ENCODE results near the gene FAM151A.

Gene FAM151A

DNA sequence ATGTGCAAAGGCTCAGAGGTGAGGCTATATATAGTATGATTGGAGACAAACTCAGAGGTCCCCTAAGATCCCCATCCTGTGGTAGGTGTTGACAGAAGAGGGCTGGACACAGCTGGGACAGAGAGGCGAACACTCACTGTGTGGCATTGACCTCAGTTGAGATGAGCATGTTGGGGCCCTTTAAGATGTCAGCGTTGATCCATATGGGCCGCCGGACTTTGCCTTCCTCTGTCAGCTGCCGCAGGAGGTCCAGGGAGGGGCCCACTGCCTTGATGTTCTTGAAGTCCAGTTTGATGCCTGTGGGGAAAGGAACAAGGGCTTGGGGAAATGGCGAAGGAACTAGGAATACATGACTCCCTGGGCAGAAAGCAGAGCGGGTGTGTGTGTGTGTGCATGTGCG is 8.8 kb downstream of the FAM151A start:
- Mint-ChIP-seq H3K27me3 (peaks cover 0 to 4% of the 10 kb centered on the region in 2 donors), H3K9me3 (no peaks in the 10 kb centered on the region), H3K4me1 (no peaks in the 10 kb centered on the region), H3K27ac (no peak overlapping the region), H3K36me3 (no peaks in the 10 kb centered on the region), H3K4me3 (no peak overlapping the region)
- DNase-seq (no peak), ATAC-seq (replicated peaks) (no peak)

DNA sequence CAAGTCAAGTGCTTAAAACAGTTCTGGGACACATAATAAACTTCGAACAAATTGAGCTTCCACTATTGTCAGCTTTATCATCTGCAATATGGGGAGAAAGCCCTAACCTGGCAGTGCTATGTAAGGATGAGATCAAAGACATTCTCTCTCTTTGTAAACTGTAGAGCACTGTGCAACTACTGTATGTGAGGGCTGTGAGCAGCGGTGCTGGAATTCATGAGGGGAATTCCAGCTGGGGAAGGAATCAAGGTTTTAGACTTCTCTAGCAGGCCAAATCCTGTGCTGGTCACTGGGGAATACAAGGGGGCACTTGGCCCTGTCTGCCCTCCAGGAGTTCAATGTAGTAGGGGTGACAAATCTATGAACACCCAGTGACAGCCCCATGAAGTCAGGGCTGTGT is 9.3 kb downstream of the FAM151A start:
- Mint-ChIP-seq H3K4me1 (no peaks in the 10 kb centered on the region), H3K4me3 (no peak overlapping the region), H3K36me3 (no peaks in the 10 kb centered on the region), H3K27ac (no peak overlapping the region), H3K27me3 (peaks cover 0 to 4% of the 10 kb centered on the region in 2 donors), H3K9me3 (no peaks in the 10 kb centered on the region)
- no peak for ATAC-seq (replicated peaks)
- DNase-seq: no peak

DNA sequence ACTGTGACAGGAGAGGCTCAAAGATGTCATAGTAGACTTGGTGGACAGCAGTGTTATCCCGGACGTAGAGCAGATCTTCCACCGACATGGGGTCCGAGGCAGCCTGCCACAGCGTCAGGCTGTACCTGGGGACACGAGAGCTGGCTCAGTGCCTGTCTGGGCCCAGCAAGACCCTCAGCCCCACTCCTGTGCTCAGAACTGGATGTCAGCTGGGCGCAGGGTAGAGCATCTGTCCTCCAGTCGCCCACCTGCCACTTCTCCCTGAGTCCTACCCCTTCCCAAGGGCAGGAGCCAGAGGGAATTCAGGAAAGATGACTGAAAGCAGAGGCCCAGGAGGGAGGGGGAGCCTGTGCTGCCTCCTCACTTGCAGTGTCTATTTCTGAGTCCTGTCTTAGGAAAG is 11.7 kb downstream of the FAM151A start:
- no peak overlapping the region for H3K4me3 Mint-ChIP-seq
- no peaks in the 10 kb centered on the region for H3K9me3 Mint-ChIP-seq
- no peak for DNase-seq
- no peak overlapping the region for H3K27ac Mint-ChIP-seq
- H3K27me3 Mint-ChIP-seq: no peaks in the 10 kb centered on the region
- H3K4me1 Mint-ChIP-seq: no peaks in the 10 kb centered on the region
- no peak for ATAC-seq (replicated peaks)
- H3K36me3 Mint-ChIP-seq: no peaks in the 10 kb centered on the region

DNA sequence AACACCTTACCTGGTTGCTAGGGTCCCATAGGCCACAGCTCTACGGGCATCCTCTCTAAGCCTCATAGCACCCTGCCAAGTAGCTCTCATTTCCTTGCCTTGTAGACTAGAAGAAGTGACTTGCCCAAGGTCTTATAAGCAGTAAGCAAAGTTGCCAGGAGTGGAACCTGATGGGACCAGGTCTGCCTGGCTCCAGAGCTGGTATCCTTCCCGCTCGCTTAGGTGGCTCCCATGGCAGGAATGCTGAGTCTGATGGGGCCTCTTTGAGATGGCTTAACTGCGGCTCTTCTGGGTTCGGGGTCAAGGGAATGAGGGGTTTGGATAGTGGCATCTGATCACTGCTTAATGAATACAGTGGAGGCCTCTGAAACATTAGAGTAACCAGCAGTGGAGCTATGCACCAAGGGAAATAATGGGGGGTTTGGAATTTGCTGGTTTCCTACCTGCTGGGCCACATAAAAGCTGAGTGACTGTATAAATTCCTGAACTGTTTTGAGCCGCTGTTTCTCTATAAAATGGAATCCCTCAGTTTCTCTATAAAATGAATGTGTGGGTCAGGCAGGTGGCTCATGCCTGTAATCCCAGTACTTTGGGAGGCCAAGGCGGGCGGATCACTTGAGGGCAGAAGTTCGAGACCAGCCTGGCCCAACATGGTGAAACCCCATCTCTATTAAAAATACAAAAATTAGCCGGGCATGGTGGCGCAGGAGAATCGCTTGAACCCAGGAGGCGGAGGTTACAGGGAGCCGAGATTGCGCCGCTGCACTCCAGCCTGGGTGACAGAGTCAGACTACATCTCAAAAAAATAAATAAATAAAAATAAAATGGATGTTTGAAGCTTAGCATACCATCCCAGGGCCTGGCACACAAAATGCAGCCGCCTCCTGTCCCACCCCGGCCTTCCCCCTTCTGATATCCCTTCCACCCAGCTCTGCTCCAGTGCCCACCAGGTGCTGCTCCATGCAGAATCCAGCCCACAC is 12.4 kb downstream of the FAM151A start:
- DNase-seq: no peak
- H3K27me3 Mint-ChIP-seq: no peaks in the 10 kb centered on the region
- no peak overlapping the region for H3K27ac Mint-ChIP-seq
- H3K36me3 Mint-ChIP-seq: no peaks in the 10 kb centered on the region
- no peak overlapping the region for H3K4me3 Mint-ChIP-seq
- no peaks in the 10 kb centered on the region for H3K9me3 Mint-ChIP-seq
- no peaks in the 10 kb centered on the region for H3K4me1 Mint-ChIP-seq
- ATAC-seq (replicated peaks): no peak

DNA sequence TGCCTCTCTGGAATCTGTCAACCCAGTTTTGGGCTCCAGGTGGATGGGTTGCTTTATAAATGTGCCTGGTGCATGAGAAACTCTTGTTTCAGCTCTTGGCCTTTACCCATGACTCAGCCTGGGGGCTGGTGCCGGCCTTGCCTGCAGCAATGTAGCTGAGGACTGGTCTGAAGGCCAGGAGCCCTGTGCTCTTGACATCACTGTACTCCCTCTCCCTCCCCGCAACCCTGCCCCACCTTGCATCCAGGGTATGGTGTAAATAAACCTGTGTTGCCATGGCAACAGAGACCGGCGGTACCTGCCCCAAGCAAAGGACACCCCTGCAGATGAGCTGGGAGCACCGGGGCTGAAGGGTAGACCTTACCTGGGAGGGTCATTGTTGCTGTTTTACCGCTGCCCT is 13.3 kb downstream of the FAM151A start:
- Mint-ChIP-seq H3K27ac (no peak overlapping the region), H3K27me3 (no peaks in the 10 kb centered on the region), H3K9me3 (no peaks in the 10 kb centered on the region), H3K36me3 (no peaks in the 10 kb centered on the region), H3K4me1 (peaks cover under 1% of the 10 kb centered on the region in 2 donors), H3K4me3 (no peak overlapping the region)
- DNase-seq (no peak), ATAC-seq (replicated peaks) (no peak)

DNA sequence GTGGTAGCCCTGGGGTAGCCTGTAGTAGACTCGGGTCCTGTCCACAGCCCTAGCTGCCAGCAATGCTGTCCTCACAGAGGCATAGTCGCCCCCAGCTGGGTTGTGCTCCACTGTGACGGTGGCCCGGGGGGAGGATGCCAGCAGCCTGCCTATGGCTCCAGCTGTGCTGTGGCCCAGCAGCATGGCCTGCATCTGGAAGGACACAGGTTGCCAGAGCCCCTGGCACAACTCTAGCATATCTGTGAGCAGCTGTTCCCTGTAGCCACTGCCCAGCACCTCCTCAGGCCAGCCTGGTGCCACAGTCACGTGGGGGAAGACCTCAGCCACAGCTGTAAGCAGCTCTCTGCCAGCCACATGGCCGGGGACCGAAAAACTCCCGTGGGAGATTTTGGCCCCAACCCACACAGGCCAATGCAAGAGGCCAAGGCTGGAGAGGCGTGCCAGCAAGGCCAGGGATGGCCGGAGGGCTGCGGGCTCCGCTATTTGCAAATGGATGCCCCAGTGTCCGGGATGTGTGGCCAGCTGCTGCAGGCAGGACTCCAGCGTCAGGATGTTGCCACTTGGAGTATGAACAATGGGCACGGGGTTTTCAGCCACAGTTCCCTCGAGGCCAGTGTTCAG is 13.9 kb downstream of the FAM151A start:
- H3K4me3 Mint-ChIP-seq: no peak overlapping the region
- no peaks in the 10 kb centered on the region for H3K36me3 Mint-ChIP-seq
- ATAC-seq (replicated peaks) (no peak), DNase-seq (no peak)
- H3K9me3 Mint-ChIP-seq: no peaks in the 10 kb centered on the region
- H3K27me3 Mint-ChIP-seq: no peaks in the 10 kb centered on the region
- H3K27ac Mint-ChIP-seq: no peak overlapping the region
- H3K4me1 Mint-ChIP-seq: peaks cover 7% of the 10 kb centered on the region in 2 donors

DNA sequence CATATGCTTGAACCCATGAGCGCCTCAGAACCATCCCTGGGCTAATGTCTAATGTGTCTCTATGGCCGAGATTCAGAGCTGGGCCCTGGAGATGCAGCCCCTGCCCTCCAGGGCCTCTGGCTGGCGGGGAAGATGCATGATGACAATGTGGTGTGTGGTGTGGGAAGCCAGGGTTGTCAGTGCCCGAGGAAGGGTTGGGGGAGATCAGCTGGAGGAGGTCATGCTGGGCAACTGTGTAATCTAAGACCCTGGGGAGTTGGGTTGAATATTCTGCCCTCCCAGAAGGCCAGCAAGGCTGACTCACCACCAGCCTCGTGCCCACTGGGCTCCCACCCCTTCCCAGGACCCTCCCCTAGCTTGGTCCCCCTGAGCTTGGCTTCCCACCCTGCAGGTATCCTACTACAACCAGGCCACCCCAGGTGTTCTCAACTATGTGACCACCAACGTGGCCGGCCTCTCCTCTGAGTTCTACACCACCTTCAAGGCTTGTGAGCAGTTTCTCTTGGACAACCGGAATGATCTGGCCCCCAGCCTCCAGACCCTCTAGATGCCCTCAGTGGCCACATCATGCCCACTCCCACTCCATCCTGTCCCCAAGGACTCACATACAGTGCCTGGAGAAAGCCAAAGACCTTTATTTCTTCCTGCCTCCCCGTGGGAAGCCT is 14.6 kb downstream of the FAM151A start:
- Mint-ChIP-seq H3K9me3 (no peaks in the 10 kb centered on the region), H3K4me3 (no peak overlapping the region)

DNA sequence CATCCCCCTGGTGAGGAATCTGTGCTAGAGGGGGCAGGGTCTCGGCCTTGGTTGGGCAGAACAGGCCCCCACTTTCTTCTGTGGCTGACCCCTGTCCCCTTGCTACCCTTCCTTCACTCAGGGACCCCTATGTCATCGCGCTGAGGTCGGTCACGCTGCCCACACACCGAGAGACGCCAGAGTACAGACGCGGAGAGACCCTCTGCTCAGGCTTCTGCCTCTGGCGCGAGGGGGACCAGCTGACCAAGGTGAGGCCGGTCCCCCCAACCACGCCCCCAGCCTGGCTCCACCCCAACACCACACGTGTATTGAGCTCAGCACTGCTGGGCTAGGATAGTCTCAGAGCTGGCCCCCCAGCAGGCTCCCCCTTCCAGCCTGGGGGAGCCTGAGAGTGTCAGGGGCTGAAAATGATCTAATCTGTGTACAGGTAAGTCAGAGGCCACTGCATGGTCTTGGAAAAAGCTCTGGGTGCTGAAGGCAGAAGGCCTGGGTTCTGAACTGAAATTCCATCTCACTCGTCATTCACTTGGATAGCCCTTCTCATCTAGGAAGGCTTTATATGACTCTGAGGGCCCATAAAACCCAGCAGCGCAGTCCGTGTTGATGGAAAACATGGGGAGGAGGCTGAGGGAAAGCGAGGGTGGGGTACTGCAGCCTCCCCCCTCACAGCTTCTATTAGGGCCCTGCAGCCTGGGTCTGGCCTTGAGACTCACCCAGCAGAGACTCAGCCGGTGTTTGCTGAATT is 15.3 kb downstream of the FAM151A start:
- H3K27ac Mint-ChIP-seq: no peak overlapping the region

More for the DNA sequence above, 14.6 kb downstream of the FAM151A start:
- Mint-ChIP-seq H3K4me1 (peaks cover 9 to 10% of the 10 kb centered on the region in 2 donors), H3K27me3 (no peaks in the 10 kb centered on the region), H3K27ac (no peak overlapping the region), H3K36me3 (no peaks in the 10 kb centered on the region)
- no peak for ATAC-seq (replicated peaks)
- DNase-seq: no peak

DNA sequence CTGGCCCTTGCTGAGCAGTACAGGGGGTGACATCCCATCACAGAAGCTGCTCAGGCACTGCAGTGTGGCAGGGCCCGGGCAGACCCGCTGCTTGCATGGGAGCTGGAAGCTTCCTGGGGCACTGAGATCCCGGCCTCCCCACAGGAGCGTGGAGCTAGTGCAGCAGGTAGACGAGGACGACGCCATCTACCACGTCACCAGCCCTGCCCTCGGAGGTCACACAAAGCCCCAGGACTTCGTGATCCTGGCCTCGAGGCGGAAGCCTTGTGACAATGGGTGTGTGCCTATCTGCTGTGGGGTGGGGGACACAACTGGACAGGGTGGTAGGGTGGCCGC is 16.4 kb downstream of the FAM151A start:
- no peak for ATAC-seq (replicated peaks)
- H3K36me3 Mint-ChIP-seq: no peaks in the 10 kb centered on the region
- peaks cover 9 to 10% of the 10 kb centered on the region in 2 donors for H3K4me1 Mint-ChIP-seq
- H3K9me3 Mint-ChIP-seq: no peaks in the 10 kb centered on the region
- H3K27ac Mint-ChIP-seq: no peak overlapping the region
- no peak for DNase-seq
- no peaks in the 10 kb centered on the region for H3K27me3 Mint-ChIP-seq
- no peak overlapping the region for H3K4me3 Mint-ChIP-seq

More for the DNA sequence above, 15.3 kb downstream of the FAM151A start:
- DNase-seq (no peak), ATAC-seq (replicated peaks) (no peak)
- H3K4me3 Mint-ChIP-seq: no peak overlapping the region
- H3K27me3 Mint-ChIP-seq: no peaks in the 10 kb centered on the region
- H3K4me1 Mint-ChIP-seq: peaks cover 9 to 10% of the 10 kb centered on the region in 2 donors
- no peaks in the 10 kb centered on the region for H3K9me3 Mint-ChIP-seq
- no peaks in the 10 kb centered on the region for H3K36me3 Mint-ChIP-seq

DNA sequence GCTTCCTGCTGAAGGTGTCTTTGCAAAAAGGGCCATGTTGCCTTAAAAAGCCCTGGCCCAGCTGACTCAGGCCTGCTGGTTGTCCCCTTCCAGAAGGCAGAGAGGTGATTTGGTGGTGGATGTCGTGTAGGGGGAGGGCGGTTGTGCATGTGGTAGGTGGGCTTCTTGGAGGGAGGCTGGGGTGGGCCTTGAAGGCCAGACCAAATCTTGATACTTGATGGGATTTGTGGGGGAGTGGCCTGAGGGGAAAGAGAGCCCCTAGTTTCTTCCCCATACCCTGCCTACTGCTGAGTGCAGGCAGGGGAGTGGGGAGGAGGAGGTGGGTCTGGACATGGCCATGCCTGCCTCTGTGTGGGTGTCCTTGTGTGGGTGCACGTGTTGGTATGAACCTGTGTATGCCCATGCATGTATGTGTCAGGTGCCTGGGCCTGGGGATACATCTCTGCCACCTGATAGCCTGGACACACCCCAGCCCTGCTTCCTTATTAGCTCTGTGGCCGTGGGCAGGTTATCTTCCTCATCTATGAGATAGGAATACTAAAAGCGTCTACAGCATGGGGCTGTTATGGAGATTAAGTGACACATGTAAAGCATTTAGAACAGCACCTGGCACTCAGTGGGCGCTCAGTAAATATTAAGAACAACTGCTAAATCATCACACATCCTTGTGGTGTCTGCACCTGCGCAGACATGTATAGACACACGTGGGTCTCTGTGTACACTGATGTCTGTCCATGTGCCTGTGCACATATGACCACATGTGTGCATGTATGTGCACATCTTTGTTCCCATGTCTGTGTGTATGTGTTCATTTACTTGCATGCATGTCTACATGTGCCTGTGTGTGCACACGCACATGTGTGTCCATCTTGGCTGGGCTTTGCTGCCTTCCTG is 17.0 kb downstream of the FAM151A start:
- no peaks in the 10 kb centered on the region for H3K27me3 Mint-ChIP-seq
- H3K27ac Mint-ChIP-seq: no peak overlapping the region
- no peak for ATAC-seq (replicated peaks)
- H3K36me3 Mint-ChIP-seq: no peaks in the 10 kb centered on the region
- no peak overlapping the region for H3K4me3 Mint-ChIP-seq
- no peak for DNase-seq
- H3K9me3 Mint-ChIP-seq: no peaks in the 10 kb centered on the region
- peaks cover 9 to 10% of the 10 kb centered on the region in 2 donors for H3K4me1 Mint-ChIP-seq

DNA sequence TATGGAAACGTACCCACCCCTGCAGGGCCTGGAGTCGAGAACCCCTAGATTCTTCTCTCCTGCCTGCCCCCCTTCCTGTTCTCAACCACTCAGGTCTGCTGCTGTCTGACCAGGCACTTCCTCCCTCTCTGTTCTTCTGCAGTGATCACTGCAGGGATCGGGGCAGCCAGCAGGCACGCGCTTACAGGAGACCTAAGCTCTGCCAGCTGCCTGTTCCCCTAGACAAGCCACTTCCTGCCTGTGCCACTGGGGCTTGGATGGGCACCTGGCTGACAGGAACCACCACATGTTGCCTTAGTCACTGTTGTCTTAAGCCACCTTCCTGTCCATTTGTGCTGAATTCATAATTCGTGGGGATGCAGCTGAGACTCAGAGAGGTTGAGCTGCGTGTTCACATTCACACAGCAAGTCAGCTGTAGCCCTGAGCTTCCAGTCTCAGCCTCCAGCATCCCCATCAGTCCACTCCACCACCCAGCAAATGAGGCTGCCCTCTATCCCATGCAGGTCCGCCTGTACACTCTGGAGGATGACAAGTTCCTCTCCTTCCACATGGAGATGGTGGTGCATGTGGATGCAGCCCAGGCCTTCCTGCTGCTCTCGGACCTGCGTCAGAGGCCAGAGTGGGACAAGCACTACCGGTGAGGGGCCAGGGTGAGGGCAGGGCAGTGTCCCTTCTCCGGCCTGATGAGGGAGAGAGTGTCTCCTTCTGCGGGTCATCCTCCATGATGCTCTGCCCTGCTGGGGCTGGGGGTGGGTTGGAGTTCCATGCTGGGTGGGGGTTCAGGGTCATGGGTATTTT is 18.6 kb downstream of the FAM151A start:
- no peaks in the 10 kb centered on the region for H3K36me3 Mint-ChIP-seq
- H3K9me3 Mint-ChIP-seq: no peaks in the 10 kb centered on the region
- ATAC-seq (replicated peaks) (peak; percentile 54 to 72), DNase-seq (no peak)
- H3K4me3 Mint-ChIP-seq: no peak overlapping the region
- no peak overlapping the region for H3K27ac Mint-ChIP-seq
- H3K27me3 Mint-ChIP-seq: no peaks in the 10 kb centered on the region
- peaks cover 10% of the 10 kb centered on the region in 2 donors for H3K4me1 Mint-ChIP-seq

DNA sequence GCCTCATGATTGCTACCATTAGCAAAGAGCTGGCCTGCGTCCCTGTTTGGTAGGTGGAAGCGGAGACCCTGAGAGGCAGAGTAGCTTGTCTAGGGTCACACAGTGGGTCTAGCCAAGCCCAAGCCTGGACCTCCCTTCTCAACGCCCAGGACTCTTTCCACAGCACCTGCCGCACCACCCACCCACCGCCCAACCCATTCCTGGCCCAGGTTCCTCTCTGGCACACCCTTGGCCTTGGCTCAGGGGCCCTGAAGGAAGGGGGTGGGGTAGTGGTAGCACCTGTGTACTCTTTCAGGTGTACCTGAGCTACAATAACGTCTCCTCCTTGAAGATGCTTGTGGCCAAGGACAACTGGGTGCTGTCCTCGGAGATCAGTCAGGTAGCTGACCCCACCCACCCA is 19.3 kb downstream of the FAM151A start:
- Mint-ChIP-seq H3K4me3 (no peak overlapping the region), H3K36me3 (no peaks in the 10 kb centered on the region), H3K27me3 (no peaks in the 10 kb centered on the region), H3K27ac (no peak overlapping the region), H3K4me1 (peaks cover 10% of the 10 kb centered on the region in 2 donors), H3K9me3 (no peaks in the 10 kb centered on the region)
- DNase-seq (no peak), ATAC-seq (replicated peaks) (no peak)

DNA sequence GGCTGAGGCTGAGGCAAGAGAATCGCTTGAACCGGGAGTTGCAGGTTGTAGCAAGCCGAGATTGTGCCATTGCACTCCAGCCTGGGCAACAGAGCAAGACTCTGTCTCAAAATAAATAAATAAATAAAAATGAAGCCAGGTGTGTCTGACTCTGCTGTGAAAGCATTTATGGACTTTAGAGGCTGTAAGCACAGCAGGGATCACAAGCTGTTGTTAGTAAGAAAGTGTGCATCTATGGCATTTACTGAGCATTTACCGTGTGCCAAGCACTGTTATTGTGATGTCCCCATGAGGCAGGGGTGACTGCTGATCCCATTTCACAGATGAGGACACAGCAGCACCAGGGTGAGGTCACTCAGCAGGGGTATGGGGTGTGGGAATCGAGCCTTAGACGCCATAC is 20.1 kb downstream of the FAM151A start:
- ATAC-seq (replicated peaks): no peak
- Mint-ChIP-seq H3K4me3 (no peak overlapping the region), H3K27ac (peak overlapping the region; percentile 31), H3K4me1 (peaks cover 10% of the 10 kb centered on the region in 2 donors), H3K36me3 (no peaks in the 10 kb centered on the region), H3K27me3 (no peaks in the 10 kb centered on the region), H3K9me3 (no peaks in the 10 kb centered on the region)
- DNase-seq: no peak
